Activated naive CD4-positive, alpha-beta T cell treated with anti-CD3 and anti-CD28 coated beads, Interleukin-2, amount 50 U/mL, for 24 hours (primary cell): ENCODE results near the gene KRTAP13-2.

Experiments
- H3K27ac Mint-ChIP-seq: one replicate; pipeline ENCODE4 v1.8.0; 2021; ENCODE audit warnings: mild to moderate bottlenecking, mixed read lengths
- H3K27me3 Mint-ChIP-seq: one replicate; pipeline ENCODE4 v1.8.0; 2021; ENCODE audit warnings: mixed read lengths
- H3K36me3 Mint-ChIP-seq: one replicate; pipeline ENCODE4 v1.8.0; 2021; ENCODE audit warnings: mixed read lengths
- H3K4me1 Mint-ChIP-seq: one replicate; pipeline ENCODE4 v1.8.0; 2021; ENCODE audit warnings: mixed read lengths
- H3K4me3 Mint-ChIP-seq: one replicate; pipeline ENCODE4 v1.8.0; 2021; ENCODE audit warnings: mild to moderate bottlenecking, mixed read lengths
- H3K9me3 Mint-ChIP-seq: one replicate; pipeline ENCODE4 v1.8.0; 2021; ENCODE audit warnings: mixed read lengths

The KRTAP13-2 gene, protein sequence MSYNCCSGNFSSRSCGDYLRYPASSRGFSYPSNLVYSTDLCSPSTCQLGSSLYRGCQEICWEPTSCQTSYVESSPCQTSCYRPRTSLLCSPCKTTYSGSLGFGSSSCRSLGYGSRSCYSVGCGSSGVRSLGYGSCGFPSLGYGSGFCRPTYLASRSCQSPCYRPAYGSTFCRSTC

DNA sequence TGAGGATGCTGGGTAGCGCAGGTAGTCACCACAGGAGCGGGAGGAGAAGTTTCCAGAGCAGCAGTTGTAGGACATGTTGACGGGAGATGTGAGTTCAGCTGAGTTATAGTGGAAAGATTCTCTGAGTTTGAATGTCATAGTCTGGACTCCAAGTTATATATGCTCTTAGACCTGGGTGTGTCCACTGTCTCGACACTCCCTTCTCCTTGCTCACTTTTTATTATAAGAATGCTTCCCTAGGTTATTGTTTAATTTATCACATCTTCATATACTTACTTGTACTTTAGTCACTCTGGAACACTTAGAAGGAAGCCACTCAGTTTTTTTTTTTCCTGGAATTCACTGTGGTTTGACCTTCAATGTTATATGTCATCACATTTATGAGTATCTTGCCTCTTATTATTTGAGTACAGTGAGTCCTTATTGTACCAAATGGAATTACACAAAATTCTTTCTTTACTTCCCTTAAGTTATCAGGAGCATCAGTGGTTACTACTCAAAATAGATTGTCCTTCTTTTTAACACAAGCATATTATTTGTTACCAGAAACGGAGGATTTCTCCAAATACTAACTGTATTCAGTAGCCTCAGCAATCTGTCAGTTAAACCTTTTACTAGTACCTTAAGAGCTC is at the start of gene KRTAP13-2:
Gene KRTAP13-2, minus strand, starts transcription at position 133 of the 632 bp plus-strand sequence. Its CDS starts 58 bp downstream, at position 75.
- Mint-ChIP-seq H3K27me3 (peaks cover 4% of the 10 kb centered on the region), H3K4me1 (no peaks in the 10 kb centered on the region), H3K9me3 (no peaks in the 10 kb centered on the region), H3K27ac (no peak within 1 kb of the TSS), H3K4me3 (no peak within 1 kb of the TSS), H3K36me3 (no peaks in the 10 kb centered on the region)

DNA sequence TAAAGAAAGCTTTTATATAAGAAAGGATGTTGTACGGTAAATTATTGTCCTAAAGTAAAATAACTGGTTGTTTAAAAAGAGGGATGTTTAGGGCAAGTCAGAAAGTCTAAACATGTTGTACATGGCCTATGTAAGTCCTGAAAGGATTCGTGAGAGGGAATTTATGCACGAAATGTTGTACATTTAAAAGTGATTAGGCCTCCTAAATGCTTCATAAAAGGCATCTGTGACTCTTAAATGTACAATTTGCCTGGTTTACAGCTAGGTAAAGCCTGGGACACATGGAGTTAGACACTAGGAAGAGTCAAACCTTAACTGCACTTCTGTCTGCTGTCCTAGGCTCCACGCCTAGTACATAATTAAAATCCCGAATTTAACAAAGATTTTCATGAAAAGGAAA is 43.9 kb upstream of the KRTAP13-2 start:
- Mint-ChIP-seq H3K4me3 (no peak overlapping the region), H3K27ac (no peak overlapping the region), H3K4me1 (no peaks in the 10 kb centered on the region), H3K27me3 (peaks cover 5% of the 10 kb centered on the region), H3K9me3 (peaks cover 8% of the 10 kb centered on the region), H3K36me3 (no peaks in the 10 kb centered on the region)

DNA sequence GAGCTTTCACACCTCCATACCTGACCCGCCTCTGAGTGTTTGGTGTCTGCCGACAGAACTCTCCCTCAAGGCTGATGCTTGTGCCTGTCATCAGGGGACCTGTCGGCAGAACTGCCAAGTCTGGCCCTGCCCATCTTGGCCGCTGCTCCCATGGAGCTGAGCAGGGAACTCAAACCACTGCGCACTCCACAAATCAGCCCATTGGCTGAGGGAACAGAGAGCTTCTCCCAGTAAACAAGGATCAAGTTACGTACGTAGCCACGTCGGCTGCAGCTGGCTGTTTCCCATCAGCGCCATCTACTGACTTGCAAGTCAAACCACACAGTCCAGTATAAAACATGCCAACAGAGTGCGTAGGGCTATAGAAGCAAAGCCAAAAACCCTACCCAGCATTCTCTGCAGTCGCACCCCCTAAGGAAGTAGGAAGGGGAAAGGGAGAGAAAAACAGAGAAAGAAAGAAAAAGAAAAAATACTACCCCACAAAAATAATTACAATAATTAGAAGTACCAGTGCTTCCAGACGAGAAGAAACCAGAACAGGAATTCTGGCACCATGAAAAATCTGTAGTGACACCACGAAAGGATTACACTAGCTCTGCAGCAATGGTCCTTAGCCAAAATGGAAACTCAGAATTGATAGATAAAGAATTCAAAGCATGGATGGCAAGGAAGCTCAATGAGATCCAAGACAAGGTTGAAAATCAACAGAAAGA is 36.9 kb upstream of the KRTAP13-2 start:
- Mint-ChIP-seq H3K4me1 (no peaks in the 10 kb centered on the region), H3K36me3 (no peaks in the 10 kb centered on the region), H3K9me3 (peaks cover 7% of the 10 kb centered on the region), H3K27me3 (peaks cover 14% of the 10 kb centered on the region), H3K27ac (peak overlapping the region; percentile 15), H3K4me3 (no peak overlapping the region)

DNA sequence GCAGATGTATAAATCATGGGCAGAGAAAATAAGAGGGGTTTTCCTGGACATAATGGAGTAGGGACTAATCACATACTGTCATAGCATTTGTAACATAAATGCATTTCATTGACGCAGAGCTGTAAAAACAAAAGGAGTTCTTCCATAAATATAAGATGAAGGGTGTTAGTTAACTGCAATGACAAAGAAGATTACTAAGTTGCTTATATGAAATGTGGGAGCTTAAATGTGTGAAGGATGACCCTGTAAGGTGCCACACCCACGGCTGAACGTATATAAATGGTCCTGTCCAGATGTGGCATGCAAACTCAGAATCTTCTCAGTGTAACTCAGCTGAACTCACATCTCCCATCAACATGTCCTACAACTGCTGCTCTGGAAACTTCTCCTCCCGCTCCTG is 23.7 kb upstream of the KRTAP13-2 start, which contains the start of gene KRTAP13-1:
Gene KRTAP13-1, plus strand, starts transcription at position 301 of the 400 bp plus-strand sequence. Its CDS starts 56 bp downstream, at position 357.
- Mint-ChIP-seq H3K4me3 (no peak within 1 kb of the TSS), H3K27ac (no peak within 1 kb of the TSS), H3K27me3 (peaks cover 7% of the 10 kb centered on the region), H3K36me3 (no peaks in the 10 kb centered on the region), H3K9me3 (no peaks in the 10 kb centered on the region), H3K4me1 (no peaks in the 10 kb centered on the region)

DNA sequence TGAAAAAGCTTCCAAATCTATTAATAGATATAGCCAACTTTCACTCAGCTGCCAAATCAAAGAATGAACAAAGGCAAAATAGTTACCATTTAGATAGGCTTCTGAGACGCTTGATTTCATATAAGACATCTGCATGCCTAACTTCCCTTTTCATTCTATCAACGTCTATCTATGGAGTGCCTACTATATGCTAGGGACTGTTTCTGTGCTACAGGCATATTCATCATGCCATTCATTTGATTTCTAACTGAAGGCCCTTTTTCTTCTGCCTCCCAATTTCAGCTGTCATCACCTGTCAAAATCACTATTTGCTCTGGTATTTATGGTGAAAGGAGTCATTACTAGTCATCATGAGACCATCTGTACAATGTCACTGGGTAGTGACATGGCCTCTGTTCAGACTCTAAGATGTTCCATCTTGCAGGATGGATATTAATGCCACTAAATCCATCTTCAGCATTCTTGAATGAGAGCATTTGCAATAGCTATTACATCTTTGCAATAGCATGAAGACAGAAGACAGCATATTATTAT is 19.5 kb upstream of the KRTAP13-2 start:
- Mint-ChIP-seq H3K9me3 (no peaks in the 10 kb centered on the region), H3K4me1 (no peaks in the 10 kb centered on the region), H3K36me3 (no peaks in the 10 kb centered on the region), H3K4me3 (no peak overlapping the region), H3K27ac (no peak overlapping the region), H3K27me3 (peaks cover 4% of the 10 kb centered on the region)

DNA sequence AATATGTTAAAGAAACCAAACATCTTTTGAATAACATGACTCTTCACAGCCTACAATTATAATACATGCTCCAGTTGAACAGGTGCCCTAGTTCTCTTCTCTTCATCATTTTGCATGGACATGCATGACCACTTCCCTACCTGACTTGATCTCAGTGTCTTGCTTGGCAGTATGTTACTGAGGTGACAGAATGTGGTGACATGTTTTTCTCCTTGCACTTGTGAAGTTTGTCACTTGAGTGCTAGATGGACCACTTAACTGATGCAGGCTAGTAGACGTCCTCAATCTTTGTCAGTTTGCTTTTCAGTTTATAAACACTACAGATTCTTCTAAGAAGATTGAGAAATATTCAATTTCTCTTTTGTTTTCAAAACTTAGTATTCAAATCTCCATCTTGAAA is 10.1 kb upstream of the KRTAP13-2 start:
- no peaks in the 10 kb centered on the region for H3K36me3 Mint-ChIP-seq
- no peak overlapping the region for H3K4me3 Mint-ChIP-seq
- H3K27me3 Mint-ChIP-seq = peaks cover 8% of the 10 kb centered on the region

DNA sequence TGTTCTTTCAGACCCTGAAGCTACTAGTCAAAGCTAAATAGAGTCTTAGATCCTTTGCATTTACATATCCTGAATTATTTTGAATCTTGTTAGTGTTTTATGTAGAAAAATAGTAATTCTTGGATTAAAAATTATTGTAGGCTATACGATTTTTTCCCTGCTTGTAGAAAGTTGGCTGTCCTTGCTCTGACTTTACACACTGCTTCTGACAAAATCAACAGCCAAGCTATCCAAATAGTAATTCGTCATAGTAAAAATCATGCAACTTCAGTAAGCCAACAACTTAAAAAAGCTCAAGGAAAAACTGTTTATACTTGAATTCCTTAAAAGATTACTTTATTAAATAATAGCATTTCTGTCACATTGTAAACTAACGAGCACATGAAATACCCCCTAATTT is 16.2 kb downstream of the KRTAP13-2 start:
- Mint-ChIP-seq H3K4me1 (no peaks in the 10 kb centered on the region), H3K9me3 (no peaks in the 10 kb centered on the region), H3K27ac (no peak overlapping the region), H3K27me3 (peaks cover 9% of the 10 kb centered on the region), H3K36me3 (no peaks in the 10 kb centered on the region), H3K4me3 (no peak overlapping the region)

More for the DNA sequence above, 10.1 kb upstream of the KRTAP13-2 start:
- Mint-ChIP-seq H3K27ac (no peak overlapping the region), H3K4me1 (no peaks in the 10 kb centered on the region), H3K9me3 (peaks cover 5% of the 10 kb centered on the region)

DNA sequence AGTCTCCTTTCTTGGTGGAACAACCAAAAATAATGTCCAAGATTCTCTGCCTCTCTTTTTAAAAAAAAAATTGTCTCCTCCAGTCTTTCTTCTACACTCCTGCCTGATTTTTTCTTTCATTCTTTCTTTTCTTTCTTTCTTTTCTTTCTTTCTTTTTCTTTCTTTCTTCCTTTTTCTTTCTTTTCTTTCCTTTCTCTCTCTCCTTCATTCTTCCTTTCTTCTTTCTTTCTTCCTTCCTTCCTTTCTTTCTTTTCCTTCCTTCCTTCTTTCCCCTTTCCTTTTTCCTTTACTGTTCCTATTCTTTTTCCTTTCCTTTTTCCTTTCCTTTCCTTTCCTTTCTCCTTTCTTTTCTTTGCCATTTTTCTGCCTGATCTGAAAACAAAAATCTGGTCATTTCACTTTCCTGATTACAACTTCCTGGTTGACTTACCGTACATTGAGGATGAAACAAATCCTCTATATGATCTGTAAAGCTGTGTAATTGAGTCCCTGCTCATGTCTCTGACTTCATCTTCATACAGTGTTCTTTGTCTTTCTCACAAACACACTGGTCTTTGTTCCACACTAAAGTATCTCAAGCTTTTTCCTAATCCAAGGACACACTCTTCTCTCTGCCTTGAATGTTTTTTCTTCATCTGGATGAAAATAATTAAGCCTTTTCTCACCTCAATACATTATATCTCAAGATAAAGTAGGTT is 17.6 kb downstream of the KRTAP13-2 start:
- Mint-ChIP-seq H3K9me3 (no peaks in the 10 kb centered on the region), H3K36me3 (no peaks in the 10 kb centered on the region), H3K4me3 (no peak overlapping the region), H3K27me3 (peaks cover 9% of the 10 kb centered on the region), H3K27ac (no peak overlapping the region), H3K4me1 (no peaks in the 10 kb centered on the region)

- H3K27ac Mint-ChIP-seq = no peak overlapping the region
- peaks cover 7% of the 10 kb centered on the region for H3K27me3 Mint-ChIP-seq
- no peaks in the 10 kb centered on the region for H3K9me3 Mint-ChIP-seq
- no peaks in the 10 kb centered on the region for H3K36me3 Mint-ChIP-seq
- no peak overlapping the region for H3K4me3 Mint-ChIP-seq
- no peaks in the 10 kb centered on the region for H3K4me1 Mint-ChIP-seq
Measured at GRCh38 chr21:30351534-30351933, 20.5 kb downstream of the KRTAP13-2 start.

DNA sequence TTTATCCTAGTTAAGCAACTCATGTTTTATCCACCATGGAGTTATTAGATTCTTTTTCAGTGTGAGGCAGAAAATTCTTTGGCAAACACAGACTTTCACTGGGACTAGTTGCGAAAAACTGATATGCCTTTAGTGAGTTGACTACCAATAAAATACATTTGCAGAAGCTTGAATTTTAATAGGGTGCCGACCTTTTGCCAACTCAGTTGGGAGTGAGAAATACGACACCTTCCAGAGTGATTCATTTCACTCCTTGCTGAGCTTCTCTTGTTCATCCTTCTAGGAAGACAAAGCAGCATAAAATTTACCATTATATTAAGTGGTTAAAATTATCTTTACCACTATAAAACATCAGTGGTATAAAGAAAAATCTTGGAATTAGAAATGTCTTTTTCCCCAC is 22.5 kb downstream of the KRTAP13-2 start:
- no peaks in the 10 kb centered on the region for H3K4me1 Mint-ChIP-seq
- peaks cover 3% of the 10 kb centered on the region for H3K27me3 Mint-ChIP-seq
- H3K36me3 Mint-ChIP-seq = no peaks in the 10 kb centered on the region
- H3K27ac Mint-ChIP-seq = no peak overlapping the region
- H3K4me3 Mint-ChIP-seq = no peak overlapping the region
- no peaks in the 10 kb centered on the region for H3K9me3 Mint-ChIP-seq

DNA sequence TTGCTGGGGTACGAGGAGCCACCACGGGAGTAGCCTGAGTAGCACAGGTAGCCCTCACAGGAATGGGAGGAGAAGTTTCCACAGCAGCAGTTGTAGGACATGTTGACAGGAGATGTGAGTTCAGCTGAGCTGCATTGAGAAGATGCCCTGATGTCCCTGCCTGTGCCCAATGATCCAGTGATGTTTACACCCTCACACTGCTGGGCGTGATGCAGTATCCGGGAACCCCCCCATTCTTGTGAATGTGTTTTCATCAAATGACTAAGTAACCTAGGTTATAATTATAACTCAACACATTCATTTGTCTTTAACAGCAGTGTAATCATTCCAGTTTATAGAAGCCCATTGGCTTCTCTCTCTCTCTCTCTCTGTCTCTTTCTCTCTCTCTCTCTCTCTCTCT is 23.6 kb downstream of the KRTAP13-2 start, which contains the start of gene KRTAP23-1:
Gene KRTAP23-1, minus strand, starts transcription at position 101 of the 400 bp plus-strand sequence. Its CDS starts 0 bp downstream, at position 101.
- Mint-ChIP-seq H3K9me3 (no peaks in the 10 kb centered on the region), H3K27ac (no peak within 1 kb of the TSS), H3K4me1 (no peaks in the 10 kb centered on the region), H3K27me3 (peaks cover 3% of the 10 kb centered on the region), H3K36me3 (no peaks in the 10 kb centered on the region), H3K4me3 (no peak within 1 kb of the TSS)

DNA sequence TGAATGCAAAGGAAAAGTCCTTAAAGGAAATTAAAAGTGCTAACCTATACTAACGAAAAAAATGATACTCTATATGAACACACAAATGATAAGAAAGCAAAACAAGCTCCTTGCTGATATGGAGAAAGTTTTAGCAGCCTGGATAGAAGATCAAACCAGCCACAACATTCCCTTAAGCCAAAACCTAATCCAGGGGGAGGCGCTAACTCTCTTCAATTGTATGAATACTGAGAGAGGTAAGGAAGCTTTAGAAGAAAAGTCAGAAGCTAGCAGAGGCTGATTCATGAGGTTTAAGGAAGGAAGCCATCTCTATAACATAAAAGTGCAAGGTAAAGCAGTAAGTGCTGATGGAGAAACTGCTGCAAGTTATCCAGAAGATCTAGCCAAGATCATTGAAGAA is 27.1 kb downstream of the KRTAP13-2 start:
- Mint-ChIP-seq H3K9me3 (no peaks in the 10 kb centered on the region), H3K4me3 (no peak overlapping the region), H3K27me3 (peaks cover 5% of the 10 kb centered on the region), H3K4me1 (no peaks in the 10 kb centered on the region), H3K27ac (no peak overlapping the region), H3K36me3 (no peaks in the 10 kb centered on the region)

GRCh38 chr21:30340714-30341573 is 31.1 kb downstream of the KRTAP13-2 start:
- no peaks in the 10 kb centered on the region for H3K36me3 Mint-ChIP-seq
- peaks cover 5% of the 10 kb centered on the region for H3K27me3 Mint-ChIP-seq
- no peak overlapping the region for H3K4me3 Mint-ChIP-seq
- H3K27ac Mint-ChIP-seq = no peak overlapping the region
- no peaks in the 10 kb centered on the region for H3K9me3 Mint-ChIP-seq
- H3K4me1 Mint-ChIP-seq = no peaks in the 10 kb centered on the region

- no peak overlapping the region for H3K27ac Mint-ChIP-seq
- H3K9me3 Mint-ChIP-seq = no peaks in the 10 kb centered on the region
- H3K4me3 Mint-ChIP-seq = no peak overlapping the region
- H3K27me3 Mint-ChIP-seq = peaks cover 3% of the 10 kb centered on the region
- no peaks in the 10 kb centered on the region for H3K36me3 Mint-ChIP-seq
- H3K4me1 Mint-ChIP-seq = no peaks in the 10 kb centered on the region
Measured at GRCh38 chr21:30338717-30339116, 33.4 kb downstream of the KRTAP13-2 start.

DNA sequence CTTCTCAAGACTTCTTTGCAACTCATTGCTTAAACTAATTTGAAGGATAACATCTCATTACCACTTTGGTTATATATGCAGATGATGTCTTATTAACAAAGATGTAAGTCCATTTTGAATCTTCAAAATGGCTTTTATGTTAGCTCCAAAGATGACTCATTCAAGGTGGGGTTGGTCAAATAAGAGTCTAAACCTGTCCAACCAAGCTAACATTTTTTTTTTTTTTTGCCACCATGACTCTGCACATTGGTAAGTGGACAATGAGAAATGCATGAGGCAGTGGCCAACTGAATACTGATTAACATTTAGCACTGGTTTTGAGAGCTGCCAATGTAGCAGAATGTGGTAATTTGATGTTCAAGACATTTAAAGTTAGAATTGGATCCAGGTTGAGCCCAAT is 34.3 kb downstream of the KRTAP13-2 start:
- Mint-ChIP-seq H3K9me3 (no peaks in the 10 kb centered on the region), H3K27me3 (peaks cover 3% of the 10 kb centered on the region), H3K4me3 (no peak overlapping the region), H3K4me1 (no peaks in the 10 kb centered on the region), H3K27ac (no peak overlapping the region), H3K36me3 (no peaks in the 10 kb centered on the region)
